ENCODE results near the gene HBEGF.

HBEGF gene

DNA sequence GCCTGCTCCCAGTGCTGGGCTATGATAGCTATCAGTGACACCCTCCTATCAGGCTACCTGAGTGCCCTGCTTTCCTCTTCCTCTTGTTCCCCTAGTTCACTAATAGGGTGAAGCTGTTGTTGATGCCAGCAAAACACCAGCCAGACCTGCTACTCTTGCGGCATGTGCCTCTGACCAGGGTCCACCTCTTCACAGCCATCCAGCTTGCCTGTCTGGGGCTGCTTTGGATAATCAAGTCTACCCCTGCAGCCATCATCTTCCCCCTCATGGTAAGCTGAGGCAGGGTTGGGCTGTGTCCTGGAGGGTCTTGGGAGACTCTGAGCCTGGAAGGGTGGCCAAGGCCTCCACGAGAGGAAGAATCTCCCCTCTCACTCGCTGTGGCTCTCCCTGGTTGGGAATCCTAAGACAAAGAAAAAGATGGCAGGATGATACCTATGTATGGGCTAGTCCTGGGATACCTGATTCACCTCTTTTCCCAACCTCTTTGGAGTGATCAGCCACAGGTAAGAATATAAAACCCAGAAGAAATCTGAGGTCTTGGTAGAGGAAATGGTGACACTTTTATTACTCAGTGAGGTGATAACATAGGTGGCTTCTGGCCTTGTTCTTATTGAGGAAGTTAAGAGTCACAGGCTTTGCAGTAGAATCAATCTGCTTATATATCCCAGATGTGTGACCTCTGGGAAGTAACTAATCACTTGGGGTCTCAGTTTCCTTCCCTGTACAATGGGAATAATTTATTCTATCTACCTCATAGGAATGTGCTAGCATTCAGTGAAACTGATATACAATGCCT lies 25.2 kb upstream of the HBEGF start:
- Histone ChIP-seq H3K27me3 (replicated peaks; ENCODE audit: insufficient read depth, low read length) (no peaks in the 10 kb centered on the region), H3K36me3 (replicated peaks; ENCODE audit: insufficient read depth, low read length) (no peaks in the 10 kb centered on the region), H3K9me3 (replicated peaks; ENCODE audit: insufficient read depth, low read length) (no peaks in the 10 kb centered on the region), H3K27ac (ENCODE audit: low read length) (no peak overlapping the region), H3K4me3 (ENCODE audit: low read length) (no peak overlapping the region), H3K4me2 (ENCODE audit: low read depth, low read length) (no peak overlapping the region), H2AFZ (ENCODE audit: low read length) (no peak overlapping the region), H3K4me1 (ENCODE audit: low read length) (no peaks in the 10 kb centered on the region), H3F3A (ENCODE audit: insufficient read depth, low read length) (peaks cover 5% of the 10 kb centered on the region; the same call in 1 of the 2 replicates), H3K79me2 (ENCODE audit: low read length) (no peaks in the 10 kb centered on the region), H4K20me1 (ENCODE audit: insufficient read depth, low read length) (no peaks in the 10 kb centered on the region), H3K9ac (ENCODE audit: low read length) (no peak overlapping the region), H3K9me2 (replicated peaks; ENCODE audit: insufficient read depth, low read length) (no peaks in the 10 kb centered on the region)
- no peak for DNase-seq
- no peak for TF ChIP-seq EZH2phosphoT487 (IDR thresholded peaks at IDR 0.05; ENCODE audit: low read length)
- no peak for TF ChIP-seq EZH2 (optimal IDR thresholded peaks at IDR 0.05; ENCODE audit: low read depth, low read length)
- TF ChIP-seq, protein P1, sequence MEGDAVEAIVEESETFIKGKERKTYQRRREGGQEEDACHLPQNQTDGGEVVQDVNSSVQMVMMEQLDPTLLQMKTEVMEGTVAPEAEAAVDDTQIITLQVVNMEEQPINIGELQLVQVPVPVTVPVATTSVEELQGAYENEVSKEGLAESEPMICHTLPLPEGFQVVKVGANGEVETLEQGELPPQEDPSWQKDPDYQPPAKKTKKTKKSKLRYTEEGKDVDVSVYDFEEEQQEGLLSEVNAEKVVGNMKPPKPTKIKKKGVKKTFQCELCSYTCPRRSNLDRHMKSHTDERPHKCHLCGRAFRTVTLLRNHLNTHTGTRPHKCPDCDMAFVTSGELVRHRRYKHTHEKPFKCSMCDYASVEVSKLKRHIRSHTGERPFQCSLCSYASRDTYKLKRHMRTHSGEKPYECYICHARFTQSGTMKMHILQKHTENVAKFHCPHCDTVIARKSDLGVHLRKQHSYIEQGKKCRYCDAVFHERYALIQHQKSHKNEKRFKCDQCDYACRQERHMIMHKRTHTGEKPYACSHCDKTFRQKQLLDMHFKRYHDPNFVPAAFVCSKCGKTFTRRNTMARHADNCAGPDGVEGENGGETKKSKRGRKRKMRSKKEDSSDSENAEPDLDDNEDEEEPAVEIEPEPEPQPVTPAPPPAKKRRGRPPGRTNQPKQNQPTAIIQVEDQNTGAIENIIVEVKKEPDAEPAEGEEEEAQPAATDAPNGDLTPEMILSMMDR (IDR thresholded peaks at IDR 0.05; ENCODE audit: low read length), result no peak

DNA sequence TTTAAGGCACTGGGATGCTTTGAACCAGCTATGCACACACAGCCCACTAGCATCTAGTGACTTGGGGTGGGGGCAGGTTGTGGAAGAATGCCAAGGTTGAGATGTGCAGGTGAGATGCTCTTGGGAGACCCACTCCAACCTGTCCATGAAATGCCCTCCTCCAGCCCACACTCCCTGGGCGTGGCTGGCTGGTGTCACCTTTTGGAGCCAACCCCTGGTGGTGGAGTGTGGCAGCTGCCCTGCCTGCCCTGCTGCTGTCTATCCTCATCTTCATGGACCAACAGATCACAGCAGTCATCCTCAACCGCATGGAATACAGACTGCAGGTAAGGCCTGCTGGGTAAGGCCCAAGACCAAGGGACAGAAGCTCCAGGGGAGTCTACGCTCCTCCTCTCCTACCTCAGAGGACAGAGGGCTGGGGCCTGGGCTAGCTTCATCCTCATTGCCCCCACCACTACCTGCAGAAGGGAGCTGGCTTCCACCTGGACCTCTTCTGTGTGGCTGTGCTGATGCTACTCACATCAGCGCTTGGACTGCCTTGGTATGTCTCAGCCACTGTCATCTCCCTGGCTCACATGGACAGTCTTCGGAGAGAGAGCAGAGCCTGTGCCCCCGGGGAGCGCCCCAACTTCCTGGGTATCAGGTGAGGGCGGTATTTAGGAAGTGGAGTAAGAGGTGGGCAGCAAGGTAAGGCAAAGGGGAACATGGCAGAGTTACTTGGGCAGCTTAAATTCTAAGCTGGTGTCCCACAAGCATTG lies 21.0 kb upstream of the HBEGF start:
- H3F3A ChIP-seq (ENCODE audit: insufficient read depth, low read length), result no peaks in the 10 kb centered on the region
- no peak overlapping the region for H3K4me3 ChIP-seq (ENCODE audit: low read length)

DNA sequence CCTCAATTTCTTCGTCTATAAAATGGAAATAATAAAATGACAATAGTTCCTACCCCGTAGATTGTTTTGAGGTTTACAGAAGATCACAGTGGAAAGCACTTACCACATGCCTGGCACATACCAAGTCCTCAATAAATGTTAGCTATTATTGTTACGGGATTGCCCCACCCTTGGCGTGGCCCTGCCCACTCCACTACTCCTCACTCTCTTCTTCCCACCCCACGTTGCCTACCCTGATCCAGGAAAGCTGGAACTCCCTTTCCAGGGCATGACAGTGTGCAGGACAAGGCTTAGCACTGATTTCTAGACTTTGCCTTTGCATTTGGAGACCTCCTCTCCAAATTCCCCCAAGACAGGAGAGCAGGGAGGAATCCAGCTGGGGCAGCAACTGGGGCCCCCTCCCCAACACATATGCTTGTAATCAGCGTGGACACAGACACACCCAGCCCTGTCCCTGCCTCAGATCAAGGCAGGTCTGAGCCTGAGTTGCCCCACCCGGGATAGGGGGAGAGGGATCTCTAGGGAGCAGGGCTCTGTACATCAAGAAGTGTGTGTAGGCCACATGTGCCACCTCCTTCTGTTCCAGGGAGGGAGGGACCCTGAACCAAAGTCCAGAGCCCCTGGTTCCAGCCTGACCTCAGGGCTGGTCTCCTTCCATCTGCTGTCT lies 20.3 kb upstream of the HBEGF start:
- no peak for DNase-seq
- H3K9me2 ChIP-seq (replicated peaks; ENCODE audit: insufficient read depth, low read length), result no peaks in the 10 kb centered on the region
- H3K4me3 ChIP-seq (ENCODE audit: low read length), result no peak overlapping the region
- H4K20me1 ChIP-seq (ENCODE audit: insufficient read depth, low read length), result no peaks in the 10 kb centered on the region
- H3K27me3 ChIP-seq (replicated peaks; ENCODE audit: insufficient read depth, low read length), result no peaks in the 10 kb centered on the region
- no peaks in the 10 kb centered on the region for H3F3A ChIP-seq (ENCODE audit: insufficient read depth, low read length)
- H3K27ac ChIP-seq (ENCODE audit: low read length), result no peak overlapping the region
- H3K36me3 ChIP-seq (replicated peaks; ENCODE audit: insufficient read depth, low read length), result no peaks in the 10 kb centered on the region
- H3K9me3 ChIP-seq (replicated peaks; ENCODE audit: insufficient read depth, low read length), result no peaks in the 10 kb centered on the region
- peaks cover 4% of the 10 kb centered on the region for H3K4me1 ChIP-seq (ENCODE audit: low read length)
- no peak overlapping the region for H2AFZ ChIP-seq (ENCODE audit: low read length)
- no peaks in the 10 kb centered on the region for H3K79me2 ChIP-seq (ENCODE audit: low read length)
- no peak overlapping the region for H3K9ac ChIP-seq (ENCODE audit: low read length)
- H3K4me2 ChIP-seq (ENCODE audit: low read depth, low read length), result no peak overlapping the region
- TF ChIP-seq EZH2 (optimal IDR thresholded peaks at IDR 0.05; ENCODE audit: low read depth, low read length) (no peak), EZH2phosphoT487 (IDR thresholded peaks at IDR 0.05; ENCODE audit: low read length) (no peak)
- TF ChIP-seq, protein P1 (IDR thresholded peaks at IDR 0.05; ENCODE audit: low read length), result no peak

More for the DNA sequence above, 21.0 kb upstream of the HBEGF start:
- no peak overlapping the region for H2AFZ ChIP-seq (ENCODE audit: low read length)
- H3K36me3 ChIP-seq (replicated peaks; ENCODE audit: insufficient read depth, low read length), result no peaks in the 10 kb centered on the region
- H3K9me2 ChIP-seq (replicated peaks; ENCODE audit: insufficient read depth, low read length), result no peaks in the 10 kb centered on the region
- H3K9ac ChIP-seq (ENCODE audit: low read length), result no peak overlapping the region
- DNase-seq, result no peak
- H3K4me1 ChIP-seq (ENCODE audit: low read length), result peaks cover 4% of the 10 kb centered on the region
- no peak for TF ChIP-seq EZH2 (optimal IDR thresholded peaks at IDR 0.05; ENCODE audit: low read depth, low read length)
- TF ChIP-seq EZH2phosphoT487 (IDR thresholded peaks at IDR 0.05; ENCODE audit: low read length), result no peak
- TF ChIP-seq, protein P1 (IDR thresholded peaks at IDR 0.05; ENCODE audit: low read length), result no peak
- no peaks in the 10 kb centered on the region for H3K27me3 ChIP-seq (replicated peaks; ENCODE audit: insufficient read depth, low read length)
- H3K27ac ChIP-seq (ENCODE audit: low read length), result no peak overlapping the region
- no peaks in the 10 kb centered on the region for H3K79me2 ChIP-seq (ENCODE audit: low read length)
- H3K9me3 ChIP-seq (replicated peaks; ENCODE audit: insufficient read depth, low read length), result no peaks in the 10 kb centered on the region
- H4K20me1 ChIP-seq (ENCODE audit: insufficient read depth, low read length), result no peaks in the 10 kb centered on the region
- no peak overlapping the region for H3K4me2 ChIP-seq (ENCODE audit: low read depth, low read length)

Measured in MM.1S (cell line).